Activated gamma-delta T cell treated with anti-CD3 and anti-CD28 coated beads, Interleukin-2, amount 50 U/mL, for 16 hours (primary cell): ENCODE measurements around the gene FBXL4.
"Not testable (repeated sequence)": the region's sequence is repeated elsewhere in the genome, so short reads cannot be mapped to it uniquely, and the experiment has no call there.

ENCODE experiments used
- DNase-seq: peaks from one replicate; pipeline ENCODE4 v3.0.0-alpha.2; 2020; ENCODE audit warnings: low read depth

FBXL4 gene

GRCh38 chr6:98945311-98946115 is 2.2 kb downstream of the FBXL4 start:
- DNase-seq = no peak

DNA sequence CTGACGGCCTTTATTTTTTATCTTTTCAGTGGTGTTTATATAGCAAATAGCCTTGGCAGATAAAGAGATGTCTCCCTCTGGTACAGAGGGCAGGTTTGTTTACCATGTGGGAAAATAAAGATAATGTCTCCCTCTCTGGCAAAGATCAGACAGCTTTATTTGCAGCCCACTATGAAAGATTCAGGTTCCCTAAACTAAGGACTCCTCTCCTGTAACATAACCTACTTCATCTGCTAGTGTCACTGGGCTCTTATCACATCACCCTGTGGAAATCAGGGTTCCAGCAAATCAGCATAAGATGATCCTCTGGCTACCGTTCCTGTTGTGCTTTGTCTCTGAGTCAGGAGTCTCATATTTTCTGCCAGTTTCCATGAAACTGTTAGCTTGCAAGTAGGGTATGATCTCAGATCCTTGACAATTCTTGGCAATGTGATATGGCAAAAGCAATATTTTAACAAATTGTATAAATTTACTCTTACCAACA is 3.1 kb downstream of the FBXL4 start:
- no peak for DNase-seq

GRCh38 chr6:98944168-98944567 is 3.6 kb downstream of the FBXL4 start:
- DNase-seq = no peak

GRCh38 chr6:98942263-98942803 is 5.4 kb downstream of the FBXL4 start:
- DNase-seq = no peak

- no peak for DNase-seq
Observed at GRCh38 chr6:98941319-98941718, 6.4 kb downstream of the FBXL4 start.

DNA sequence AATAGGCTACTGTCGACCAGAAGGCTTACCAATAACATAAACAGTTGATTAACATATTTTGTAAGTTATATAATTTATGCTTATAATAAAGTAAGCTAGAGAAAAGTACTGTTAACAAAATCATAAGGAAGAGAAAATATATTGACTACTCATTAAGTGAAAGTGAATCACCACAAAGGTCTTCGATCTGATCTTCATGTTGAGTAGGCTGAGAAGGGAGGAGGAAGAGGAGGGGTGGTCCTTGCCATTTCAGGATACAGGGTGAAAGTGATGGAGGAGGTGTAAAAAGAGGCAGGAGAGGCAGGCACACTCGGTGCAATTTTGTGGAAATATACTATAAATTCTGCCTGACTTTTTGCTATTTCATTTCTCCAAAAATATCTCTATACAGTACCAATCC is 10.4 kb downstream of the FBXL4 start:
- no peak for DNase-seq

DNA sequence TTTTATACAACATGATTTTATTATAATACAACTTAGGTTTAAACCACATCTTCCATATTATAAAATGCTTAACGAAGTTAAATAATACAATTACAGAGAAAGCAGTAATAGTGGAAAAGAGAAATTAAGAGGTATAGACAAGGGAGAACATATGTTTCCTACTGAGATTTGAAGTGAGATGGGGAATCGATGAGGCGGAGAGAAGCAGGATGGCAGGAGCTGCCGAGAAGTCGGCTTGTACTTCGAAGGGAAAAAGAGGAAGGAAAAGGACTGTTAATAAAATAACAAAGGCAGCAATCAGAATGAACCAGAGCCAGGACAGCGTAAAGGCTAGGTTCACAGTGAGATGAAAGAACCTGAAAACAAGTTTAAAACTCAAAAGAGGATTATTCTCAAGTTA is 15.4 kb downstream of the FBXL4 start:
- DNase-seq = no peak

DNA sequence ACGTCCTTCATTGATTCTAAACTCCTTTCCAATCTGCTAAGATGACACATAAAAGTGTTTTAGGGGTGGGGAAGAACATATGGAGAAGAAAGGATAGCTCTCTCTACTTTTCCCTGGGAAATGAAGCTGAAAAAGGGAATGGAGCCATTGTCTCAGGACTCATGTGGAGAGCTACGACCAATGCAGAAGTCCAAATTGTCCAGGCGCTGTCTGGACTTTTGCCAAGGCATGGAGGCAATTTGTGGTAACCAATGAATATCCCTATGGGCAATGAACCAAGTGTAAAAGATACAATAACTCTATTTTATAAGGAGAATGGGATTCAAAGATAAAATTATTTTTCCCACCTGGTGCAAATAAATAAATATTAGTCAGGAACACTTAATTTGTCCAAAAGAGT is 16.1 kb downstream of the FBXL4 start:
- DNase-seq = no peak

GRCh38 chr6:98929498-98930060 is 18.2 kb downstream of the FBXL4 start:
- DNase-seq = no peak

GRCh38 chr6:98928688-98929087 is 19.1 kb downstream of the FBXL4 start:
- DNase-seq = no peak

DNA sequence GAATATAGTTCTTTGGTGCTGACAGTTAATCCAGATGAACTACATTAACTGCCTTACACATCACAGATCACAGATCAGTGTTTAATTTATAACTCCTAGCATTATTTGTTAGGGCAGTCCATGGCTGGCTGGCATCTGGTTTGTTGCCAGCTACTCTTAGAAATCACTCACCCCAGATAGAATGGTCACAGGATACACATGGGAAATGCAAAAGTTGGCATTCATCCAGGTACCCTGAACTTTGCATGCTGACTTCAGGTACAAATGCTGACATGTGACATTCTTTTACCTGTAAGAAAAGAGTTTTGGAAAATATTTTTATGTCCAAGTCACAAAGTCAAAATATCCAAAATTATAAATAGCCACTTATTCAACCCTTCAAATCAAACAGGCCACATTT is 20.2 kb downstream of the FBXL4 start:
- DNase-seq = no peak

- DNase-seq = no peak
Observed at GRCh38 chr6:98925831-98926230, 21.9 kb downstream of the FBXL4 start.

- no peak for DNase-seq
Observed at GRCh38 chr6:98924647-98925046, 23.1 kb downstream of the FBXL4 start.

DNA sequence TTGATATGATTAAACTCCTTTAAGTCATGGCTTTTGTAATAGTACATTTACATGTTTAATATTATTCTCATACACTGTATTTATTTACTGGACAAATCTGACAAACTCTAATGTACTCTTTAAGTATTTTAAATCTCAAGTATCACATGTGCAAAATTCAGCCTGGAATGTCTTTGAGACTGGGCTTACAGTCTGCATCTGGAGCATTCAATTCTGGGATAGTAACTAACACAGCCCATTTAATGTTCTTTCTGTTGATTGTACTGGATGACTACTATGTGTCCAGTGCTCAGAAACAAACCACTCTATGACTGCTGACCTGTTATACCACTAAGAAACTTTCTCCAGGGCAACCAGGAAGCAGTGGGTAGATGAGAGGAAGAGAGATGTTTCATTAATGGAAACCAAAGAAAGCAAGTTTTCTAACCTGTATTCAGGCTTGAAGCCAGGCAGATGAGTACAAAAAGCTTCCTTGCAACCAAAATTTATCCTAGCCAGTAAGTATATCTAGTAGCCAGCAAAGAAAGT is 26.8 kb downstream of the FBXL4 start:
- no peak for DNase-seq

DNA sequence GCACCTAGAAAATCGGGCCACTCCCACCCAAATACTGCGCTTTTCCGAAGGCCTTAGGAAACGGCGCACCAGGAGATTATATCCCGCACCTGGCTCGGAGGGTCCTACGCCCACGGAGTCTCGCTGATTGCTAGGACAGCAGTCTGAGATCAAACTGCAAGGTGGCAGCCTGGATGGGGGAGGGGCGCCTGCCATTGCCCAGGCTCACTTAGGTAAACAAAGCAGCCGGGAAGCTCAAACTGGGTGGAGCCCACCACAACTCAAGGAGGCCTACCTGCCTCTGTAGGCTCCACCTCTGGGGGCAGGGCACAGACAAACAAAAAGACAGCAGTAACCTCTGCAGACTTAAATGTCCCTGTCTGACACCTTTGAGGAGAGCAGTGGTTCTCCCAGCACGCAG is 36.8 kb downstream of the FBXL4 start:
- not testable (repeated sequence) for DNase-seq

DNA sequence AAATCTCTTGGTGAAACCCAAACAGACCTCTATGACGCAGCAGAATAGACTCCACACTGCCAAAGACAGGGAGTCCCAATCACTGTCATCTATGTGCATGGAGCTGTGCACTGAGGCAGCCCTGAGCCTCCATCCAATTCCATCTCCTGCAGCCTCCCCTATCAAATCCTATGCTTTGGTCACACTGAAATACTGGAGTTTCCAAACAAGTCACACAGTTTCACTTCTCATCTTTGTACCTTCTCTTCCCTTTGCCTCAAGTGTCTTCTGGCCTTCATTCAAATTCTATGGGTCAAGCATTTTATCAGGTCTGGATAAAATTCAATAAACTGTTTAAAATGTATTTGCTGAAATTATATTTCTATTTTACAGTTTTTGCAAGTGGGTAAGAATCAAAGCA is 38.5 kb downstream of the FBXL4 start:
- no peak for DNase-seq

DNA sequence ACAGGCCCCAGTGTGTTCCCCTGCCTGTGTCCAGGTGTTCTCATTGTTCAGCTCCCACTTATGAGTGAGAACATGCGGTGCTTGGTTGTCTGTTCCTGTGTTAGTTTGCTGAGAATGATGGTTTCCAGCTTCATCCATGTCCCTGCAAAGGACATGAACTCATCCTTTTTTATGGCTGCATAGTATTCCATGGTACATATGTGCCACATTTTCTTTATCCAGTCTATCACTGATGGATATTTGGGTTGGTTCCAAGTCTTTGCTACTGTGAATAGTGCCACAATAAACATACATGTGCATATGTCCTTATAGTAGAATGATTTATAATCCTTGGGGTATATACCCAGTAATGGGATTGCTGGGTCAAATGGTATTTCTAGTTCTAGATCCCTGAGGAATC is 41.4 kb downstream of the FBXL4 start:
- DNase-seq = not testable (repeated sequence)

GRCh38 chr6:98905759-98906158 is 42.0 kb downstream of the FBXL4 start:
- DNase-seq = no peak

DNA sequence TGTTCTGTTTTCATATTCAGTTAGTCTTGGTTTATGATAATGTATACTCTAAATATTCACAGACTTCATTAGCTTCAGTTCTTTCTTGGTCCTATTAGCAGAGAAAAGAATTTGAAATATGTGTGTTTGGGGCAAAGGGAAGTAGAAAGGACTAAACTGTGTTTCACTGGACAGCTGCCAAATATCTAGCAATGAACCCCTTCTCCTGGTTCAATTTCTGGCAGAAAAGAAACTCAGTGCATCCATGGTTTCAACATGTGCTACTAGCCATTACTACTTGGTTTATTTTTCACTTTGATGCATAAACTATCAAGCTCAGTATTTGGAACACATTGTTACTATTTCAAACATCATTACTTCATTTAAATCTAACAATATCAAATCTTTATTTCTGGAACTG is 43.6 kb downstream of the FBXL4 start:
- no peak for DNase-seq

- DNase-seq = no peak
Observed at GRCh38 chr6:98900706-98901105, 47.0 kb downstream of the FBXL4 start.

GRCh38 chr6:98894810-98895209 is 52.9 kb downstream of the FBXL4 start:
- DNase-seq = no peak

GRCh38 chr6:98887650-98888049 is 60.1 kb downstream of the FBXL4 start:
- DNase-seq = no peak

DNA sequence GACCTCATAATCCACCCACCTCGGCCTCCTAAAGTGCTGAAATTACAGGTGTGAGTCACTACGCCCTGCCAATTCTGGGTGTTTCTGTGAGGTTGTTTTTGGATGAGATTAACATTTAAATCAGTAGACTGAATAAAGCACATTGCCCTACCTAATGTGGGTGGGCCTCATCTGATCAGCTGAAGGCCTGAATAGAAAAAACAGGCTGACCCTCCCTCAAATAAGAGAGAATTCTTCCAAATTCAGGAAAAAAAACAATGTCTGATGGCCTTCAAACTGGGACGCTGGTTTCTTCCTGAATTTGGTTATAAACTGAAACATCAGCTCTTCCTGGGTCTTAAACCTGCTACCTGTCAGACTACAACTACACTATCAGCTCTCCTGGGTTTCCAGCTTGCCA is 62.4 kb downstream of the FBXL4 start:
- no peak for DNase-seq
